ENCODE results near the gene SPINK6. TPM values are rescaled to one million over a fixed set of nuclear protein-coding genes. Genes with fewer than 3 reads are reported as not detected.

The SPINK6 gene
- total RNA-seq, 1 experiment from 2014 or later: 1.2 TPM

- DNase-seq (ENCODE audit: low read depth): no peak
Observed at GRCh38 chr5:148221508-148221907, 18.7 kb downstream of the SPINK6 start.

GRCh38 chr5:148224117-148224742, 21.4 kb downstream of the SPINK6 start:
- peak; percentile 18 for DNase-seq (ENCODE audit: low read depth)

GRCh38 chr5:148228392-148228984, 25.6 kb downstream of the SPINK6 start:
- no peak for DNase-seq (ENCODE audit: low read depth)

- DNase-seq (ENCODE audit: low read depth): no peak
Observed at GRCh38 chr5:148229840-148230239, 27.0 kb downstream of the SPINK6 start.

GRCh38 chr5:148230240-148230639, 27.4 kb downstream of the SPINK6 start:
- DNase-seq (ENCODE audit: low read depth): no peak

GRCh38 chr5:148237785-148238417, 35.1 kb downstream of the SPINK6 start:
- DNase-seq (ENCODE audit: low read depth): no peak

- DNase-seq (ENCODE audit: low read depth): no peak
Observed at GRCh38 chr5:148238418-148238794, 35.6 kb downstream of the SPINK6 start, which contains the start of gene MARCOL. Gene MARCOL (plus strand): TSS chr5:148238525. CDS start chr5:148238598, 73 bp downstream.

GRCh38 chr5:148248894-148249293, 46.1 kb downstream of the SPINK6 start:
- DNase-seq (ENCODE audit: low read depth): no peak

- no peak for DNase-seq (ENCODE audit: low read depth)
Observed at GRCh38 chr5:148255456-148255855, 52.6 kb downstream of the SPINK6 start.

GRCh38 chr5:148259288-148259687, 56.4 kb downstream of the SPINK6 start:
- DNase-seq (ENCODE audit: low read depth): no peak

GRCh38 chr5:148261221-148261620, 58.4 kb downstream of the SPINK6 start:
- DNase-seq (ENCODE audit: low read depth): no peak

Small RNA genes within 50 kb of the gene (small RNA-seq; reads per million reads assigned to genes)
- not detected for gene HMGN1P16

Other genes with a start within 250 kb of the SPINK6 start
- not detected in 2 replicates for gene SPINK5, start 139.1 kb upstream of the SPINK6 start, total RNA-seq (2014; rRNA removed; shearing (Covaris generic))
- gene SPINK14, start 34.5 kb upstream of the SPINK6 start, total RNA-seq (2014; rRNA removed; shearing (Covaris generic)): not detected in 2 replicates
- gene MARCOL, start 35.5 kb downstream of the SPINK6 start, total RNA-seq (2014; rRNA removed; shearing (Covaris generic)): not detected in 2 replicates
- 0.30 TPM in 1 of 2 replicates, not detected in the other for gene SPINK13, start 65.8 kb downstream of the SPINK6 start, total RNA-seq (2014; rRNA removed; shearing (Covaris generic))
- gene SPINK7, start 109.4 kb downstream of the SPINK6 start, total RNA-seq (2014; rRNA removed; shearing (Covaris generic)): not detected in 2 replicates
- not detected in 2 replicates for gene SPINK9, start 132.5 kb downstream of the SPINK6 start, total RNA-seq (2014; rRNA removed; shearing (Covaris generic))
- 32.2 and 35.3 TPM in 2 replicates for gene FBXO38, start 180.9 kb downstream of the SPINK6 start, total RNA-seq (2014; rRNA removed; shearing (Covaris generic))

All from HT1080 (cell line).